Prostate gland (tissue), 1 donor: ENCODE measurements around the gene EIF1.

Source experiments
- POLR2A ChIP-seq: fragments of 450-650 bp; IDR thresholded peaks from one replicate; pipeline ENCODE4 v1.6.1; 2016; ENCODE audit warnings: antibody characterized with exemption, mild to moderate bottlenecking
- POLR2AphosphoS5 ChIP-seq: sonication (generic); formaldehyde crosslinking; IDR thresholded peaks from one replicate; pipeline ENCODE4 v1.6.1; 2017; ENCODE audit warnings: antibody characterized with exemption

DNA sequence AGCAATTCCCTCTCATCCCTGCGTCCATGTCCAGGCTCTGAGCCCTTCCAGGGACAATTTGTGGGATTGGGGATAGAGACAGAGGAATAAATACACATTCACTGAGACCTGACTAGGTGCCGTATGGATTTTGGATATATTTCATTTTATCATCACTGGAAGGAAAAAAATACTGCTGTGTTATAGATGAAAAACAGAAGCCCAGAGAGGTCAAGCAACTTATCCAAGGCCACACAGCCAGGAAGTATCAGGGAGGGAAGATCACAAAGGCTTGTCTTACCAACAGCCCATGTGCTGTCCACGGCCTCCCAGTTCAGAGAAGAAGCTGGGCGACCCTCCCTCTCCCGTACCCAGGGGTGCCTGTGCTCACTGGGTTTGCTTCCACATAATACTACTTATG is 51.8 kb downstream of the EIF1 start:
- no peak for TF ChIP-seq POLR2AphosphoS5
- no peak for TF ChIP-seq POLR2A
